GM19324 (cell line): Measurements from ENCODE around the gene ZNF605.
"Not testable (repeated sequence)": the region's sequence is repeated elsewhere in the genome, so short reads cannot be mapped to it uniquely, and the experiment has no call there.

Source experiments
- ATAC-seq: cut with Tn5 transposase; IDR thresholded peaks from one replicate; pipeline ENCODE4 v1.9.1; 2021; ENCODE audit warnings: mild to moderate bottlenecking, moderate library complexity; ENCODE audit not compliant: unreplicated experiment, low FRiP score

Gene ZNF605

DNA sequence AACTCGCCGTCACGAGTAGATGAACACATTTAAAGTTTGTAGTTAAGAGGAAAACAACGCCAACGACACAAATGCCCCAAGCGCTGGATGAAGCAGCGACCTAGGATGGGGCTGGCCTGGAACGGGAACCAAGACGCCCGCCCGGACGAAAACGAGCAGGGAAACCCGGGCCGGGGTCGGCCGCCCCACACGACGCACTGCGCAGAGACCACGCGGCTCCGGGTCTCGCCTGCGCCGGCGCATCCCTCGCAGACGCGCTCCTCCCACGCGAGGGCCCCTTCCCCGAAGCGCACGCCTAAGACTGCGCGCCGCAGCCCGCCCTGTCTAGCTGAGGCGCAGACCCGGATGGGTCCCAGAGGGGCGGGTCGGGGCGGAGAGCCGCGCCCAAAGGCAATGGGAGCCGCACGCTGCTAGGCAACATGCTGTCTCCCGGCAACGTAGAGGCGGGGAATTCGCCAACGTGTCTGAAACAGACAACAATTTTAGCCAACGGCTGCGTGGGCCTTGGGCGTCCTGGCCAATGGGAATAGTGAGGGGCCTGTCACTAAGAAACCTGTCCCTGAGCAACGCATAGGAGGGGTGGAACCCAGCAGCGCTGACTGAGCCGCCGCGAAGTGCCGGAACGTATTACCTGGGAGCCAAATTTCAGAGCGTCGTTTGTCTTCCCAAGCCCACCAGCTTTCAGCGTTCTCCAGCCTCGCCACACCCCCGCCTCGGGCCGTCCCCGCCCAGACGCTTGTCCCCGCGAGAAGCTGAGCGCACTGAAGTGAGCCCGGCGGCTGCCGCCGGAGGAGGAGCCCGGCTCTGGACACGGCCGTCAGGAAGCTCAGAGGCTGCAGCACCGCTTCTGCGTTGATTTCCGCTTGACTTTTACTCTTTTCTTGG is 47.7 kb downstream of the ZNF605 start:
- peak; percentile 90 for ATAC-seq

DNA sequence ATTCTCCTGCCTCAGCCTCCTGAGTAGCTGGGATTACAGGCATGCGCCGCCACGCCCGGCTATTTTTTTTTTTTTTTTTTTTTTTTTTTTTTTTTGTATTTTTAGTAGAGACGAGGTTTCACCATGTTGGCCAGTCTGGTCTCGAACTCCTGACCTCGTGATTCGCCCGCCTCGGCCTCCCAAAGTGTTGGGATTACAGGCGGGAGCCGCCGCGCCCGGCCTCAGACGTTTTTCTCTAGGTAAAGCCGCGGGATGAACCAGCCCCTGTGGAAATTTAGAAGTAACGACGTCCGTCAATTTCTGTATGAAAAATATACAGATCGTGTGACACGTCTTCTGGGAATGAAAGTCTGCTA is 48.3 kb downstream of the ZNF605 start:
- ATAC-seq: not testable (repeated sequence)

DNA sequence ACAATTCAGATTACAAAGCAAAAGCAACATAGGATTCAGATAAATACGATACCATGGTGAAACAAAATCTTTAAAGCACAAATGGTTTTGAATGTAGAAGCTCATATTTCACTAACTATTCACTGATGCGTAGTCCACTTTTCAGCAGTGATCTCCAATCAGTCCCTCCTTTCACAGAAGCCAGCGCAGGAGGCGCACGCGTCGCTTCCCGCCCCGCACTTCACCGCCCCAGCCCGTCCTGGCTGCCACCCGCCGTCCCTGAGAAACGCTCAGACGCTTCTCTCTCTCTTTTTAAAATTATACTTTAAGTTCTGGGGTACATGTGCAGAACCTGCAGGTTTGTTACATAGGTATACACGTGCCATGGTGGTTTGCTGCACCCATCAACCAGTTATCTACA is 48.9 kb downstream of the ZNF605 start:
- no peak for ATAC-seq

DNA sequence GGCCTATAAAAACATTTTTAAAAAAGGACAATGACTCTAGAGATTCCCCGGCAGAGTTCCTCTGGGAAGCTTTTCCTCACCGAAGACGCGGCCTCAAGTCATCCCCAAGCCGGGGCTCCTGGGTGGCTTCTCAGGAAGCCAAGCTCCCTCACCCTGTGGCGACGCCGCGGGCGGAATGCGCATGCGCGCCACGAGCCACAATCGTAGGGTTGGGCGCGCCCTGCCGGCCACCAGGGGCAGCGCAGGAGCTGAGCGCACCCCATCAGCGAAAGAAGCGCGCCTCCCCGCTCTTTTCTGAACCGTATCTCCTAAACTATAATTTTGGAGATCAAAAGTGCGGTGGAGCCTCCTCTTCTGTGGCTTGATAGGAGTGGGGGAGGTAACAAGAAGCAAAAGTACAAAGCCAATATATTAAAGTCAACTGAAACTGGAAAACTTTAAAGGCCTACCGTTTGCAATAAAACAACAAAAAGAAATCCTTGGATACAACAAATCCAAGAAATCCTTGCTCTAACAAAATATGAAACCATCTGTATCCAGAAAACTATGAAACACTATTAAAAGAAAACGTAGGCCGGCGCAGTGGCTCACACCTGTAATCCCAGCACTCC is 51.3 kb downstream of the ZNF605 start:
- ATAC-seq: no peak

DNA sequence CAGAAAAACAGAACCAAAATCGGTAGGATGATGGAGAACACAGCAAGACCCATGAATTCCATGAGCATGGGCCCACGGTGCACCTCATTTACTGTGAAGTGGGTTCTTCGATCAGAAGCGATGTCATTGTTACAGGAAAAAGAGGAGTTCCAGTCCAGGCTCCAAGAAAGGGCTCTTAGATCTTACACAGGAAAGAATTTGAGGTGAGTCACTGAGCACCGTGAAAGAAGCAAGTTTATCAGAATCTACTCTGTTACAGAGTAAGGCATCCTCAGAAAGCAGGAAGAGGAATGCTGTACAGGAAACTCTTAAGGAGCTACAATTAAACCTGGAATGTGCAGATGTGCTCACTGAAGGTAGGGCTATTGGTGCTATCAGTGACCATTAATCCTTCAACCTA is 57.1 kb downstream of the ZNF605 start:
- no peak for ATAC-seq

DNA sequence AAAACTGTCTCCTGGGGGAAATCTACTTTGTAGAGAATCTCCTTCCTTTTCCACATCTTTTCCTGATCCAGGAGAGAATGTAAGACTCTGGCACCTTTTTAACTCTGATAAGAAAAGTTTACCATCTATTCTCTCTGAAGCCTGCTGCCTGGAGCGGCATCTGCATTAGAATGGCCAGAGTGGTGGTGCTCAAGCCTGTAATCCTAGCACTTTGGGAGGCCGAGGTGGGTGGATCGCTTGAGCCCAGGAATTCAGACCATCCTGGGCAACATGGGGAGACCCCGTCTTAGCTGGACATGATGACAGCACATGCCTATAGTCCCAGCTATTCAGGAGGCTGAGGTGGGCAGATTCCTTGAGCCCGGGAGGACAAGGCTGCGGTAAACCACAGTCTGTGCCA is 67.3 kb downstream of the ZNF605 start:
- ATAC-seq: no peak

DNA sequence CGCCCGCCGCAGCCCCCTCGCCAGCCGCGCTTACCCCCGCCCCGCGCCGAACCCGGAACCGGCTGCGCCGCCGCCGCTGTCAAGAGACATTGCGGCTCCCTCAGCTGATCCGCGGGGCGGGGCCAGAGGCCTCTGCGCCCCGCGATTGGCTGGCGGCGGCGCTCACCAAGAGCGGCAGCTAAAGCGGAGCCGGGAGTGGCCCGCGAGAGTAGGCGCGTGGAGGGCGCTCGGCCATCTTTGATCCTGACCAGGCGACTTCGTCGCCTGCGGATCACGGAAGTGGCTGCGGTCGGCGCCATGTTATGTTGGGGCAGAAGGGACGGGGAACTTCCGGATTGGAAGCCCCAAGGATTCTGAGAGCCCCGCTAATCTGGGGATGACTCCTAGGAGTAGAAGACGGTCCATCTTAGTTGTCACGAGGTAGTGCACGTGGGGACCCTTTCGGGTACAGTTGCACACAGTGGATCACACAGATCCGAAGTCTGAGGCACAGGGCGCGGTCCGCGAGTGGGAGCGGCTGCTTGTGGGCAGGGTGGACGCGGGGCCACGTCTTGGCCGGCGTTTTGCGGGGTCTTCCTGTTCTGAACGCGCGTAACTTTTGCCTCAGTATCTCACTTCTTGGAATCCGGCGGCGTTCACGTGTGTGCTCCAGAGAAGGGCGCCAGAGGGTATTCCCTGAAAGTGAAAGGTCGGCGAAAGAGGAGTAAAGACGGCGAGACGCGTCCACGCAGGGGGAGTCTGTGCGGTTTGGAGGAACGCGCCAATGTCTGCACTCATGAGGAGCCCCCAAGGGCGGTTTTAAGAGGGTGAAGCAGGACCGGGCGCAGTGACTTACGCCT is 68.4 kb downstream of the ZNF605 start, which contains the start of gene CHFR:
TSS of gene CHFR (minus strand) at position 93 of the 839 bp plus-strand sequence. CDS start 277 bp downstream, outside the sequence.
- ATAC-seq: peak; percentile 99

DNA sequence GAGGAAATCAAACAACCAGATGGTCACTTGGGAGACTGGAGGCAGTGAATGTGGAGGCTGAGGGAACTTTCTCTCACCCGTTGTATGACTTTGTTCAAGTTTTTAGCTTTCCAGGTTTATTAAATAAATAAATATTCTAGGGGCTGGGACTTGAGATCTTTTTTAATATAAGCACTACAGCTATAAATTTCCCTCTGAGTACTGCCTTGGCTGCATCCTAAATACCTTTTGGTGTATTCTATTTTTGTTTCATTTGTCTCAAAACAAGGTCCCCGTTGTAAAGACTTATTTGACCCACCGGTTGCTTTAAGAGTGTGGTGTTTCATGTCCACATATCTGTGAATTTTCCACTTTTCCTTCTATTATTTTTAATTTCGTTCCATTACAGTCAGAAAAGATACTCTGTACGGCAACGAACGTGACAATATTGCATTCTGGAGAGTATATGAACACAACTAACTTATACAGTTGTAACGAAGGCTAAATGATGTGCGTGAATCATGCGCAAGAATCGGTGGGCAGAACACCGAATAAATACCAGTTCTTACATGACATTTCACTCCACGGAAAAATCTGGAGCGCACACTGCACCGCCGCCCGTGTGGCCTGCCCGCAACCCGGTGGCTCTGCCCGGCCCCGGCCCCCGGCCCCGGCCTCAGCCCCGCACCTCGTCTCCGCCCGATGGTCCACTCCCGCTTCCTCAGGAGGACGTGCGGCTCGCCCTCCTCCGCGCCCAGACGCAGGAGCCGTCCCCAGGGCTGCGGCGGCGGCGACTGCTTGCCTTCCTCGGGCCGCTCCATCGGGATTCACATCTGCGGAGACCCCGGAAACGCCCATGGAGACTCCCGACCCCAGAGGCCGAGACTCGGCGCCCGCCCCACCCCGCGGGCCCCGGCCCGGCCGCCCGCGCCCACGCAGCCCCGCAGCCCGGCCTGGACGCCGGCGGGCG is 69.3 kb downstream of the ZNF605 start:
- ATAC-seq: peak; percentile 10

DNA sequence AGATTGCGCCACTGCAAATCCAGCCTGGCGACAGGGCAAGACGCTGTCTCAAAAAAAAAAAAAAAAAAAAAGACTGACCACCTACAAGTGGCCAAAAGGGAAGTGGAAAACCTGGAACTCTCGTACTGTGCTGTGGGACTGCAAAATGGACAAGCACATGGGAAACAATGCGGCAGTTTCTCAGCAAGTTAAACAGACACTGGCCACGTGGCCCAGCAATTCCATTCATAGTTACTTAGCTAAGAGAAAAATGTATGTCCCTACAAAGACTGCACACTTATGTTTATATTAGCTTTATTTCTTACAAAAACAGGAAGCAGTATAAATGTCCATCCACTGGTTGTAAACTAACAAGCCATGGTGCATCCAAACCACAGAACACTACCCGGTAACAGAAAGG is 74.3 kb downstream of the ZNF605 start:
- no peak for ATAC-seq

DNA sequence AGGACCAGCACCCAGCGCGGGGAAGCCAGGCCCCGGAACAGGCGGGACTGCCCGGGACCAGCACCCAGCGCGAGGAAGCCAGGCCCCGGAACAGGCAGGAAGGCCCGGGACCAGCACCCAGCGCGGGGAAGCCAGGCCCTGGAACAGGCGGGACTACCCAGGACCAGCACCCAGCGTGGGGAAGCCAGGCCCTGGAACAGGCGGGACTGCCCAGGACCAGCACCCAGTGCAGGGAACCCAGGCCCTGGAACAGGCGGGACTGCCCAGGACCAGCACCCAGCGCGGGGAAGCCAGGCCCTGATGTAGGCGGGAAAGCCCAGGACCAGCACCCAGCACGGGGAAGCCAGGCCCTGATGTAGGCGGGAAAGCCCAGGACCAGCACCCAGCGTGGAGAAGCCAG is 81.5 kb downstream of the ZNF605 start:
- not testable (repeated sequence) for ATAC-seq

DNA sequence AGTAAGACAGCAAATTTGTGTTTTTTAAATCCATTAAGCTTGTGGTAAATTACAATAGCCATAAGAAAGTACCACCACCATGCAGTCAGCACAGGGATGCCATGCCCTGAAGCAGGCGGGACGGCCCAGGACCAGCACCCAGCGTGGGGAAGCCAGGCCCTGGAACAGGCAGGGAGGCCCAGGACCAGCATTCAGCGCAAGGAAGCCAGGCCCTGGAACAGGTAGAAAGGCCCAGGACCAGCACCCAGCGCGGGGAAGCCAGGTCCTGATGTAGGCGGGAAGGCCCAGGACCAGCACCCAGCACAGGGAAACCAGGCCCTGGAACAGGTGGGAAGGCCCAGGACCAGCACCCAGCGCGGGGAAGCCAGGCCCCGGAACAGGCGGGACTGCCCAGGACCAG is 81.9 kb downstream of the ZNF605 start:
- no peak for ATAC-seq

DNA sequence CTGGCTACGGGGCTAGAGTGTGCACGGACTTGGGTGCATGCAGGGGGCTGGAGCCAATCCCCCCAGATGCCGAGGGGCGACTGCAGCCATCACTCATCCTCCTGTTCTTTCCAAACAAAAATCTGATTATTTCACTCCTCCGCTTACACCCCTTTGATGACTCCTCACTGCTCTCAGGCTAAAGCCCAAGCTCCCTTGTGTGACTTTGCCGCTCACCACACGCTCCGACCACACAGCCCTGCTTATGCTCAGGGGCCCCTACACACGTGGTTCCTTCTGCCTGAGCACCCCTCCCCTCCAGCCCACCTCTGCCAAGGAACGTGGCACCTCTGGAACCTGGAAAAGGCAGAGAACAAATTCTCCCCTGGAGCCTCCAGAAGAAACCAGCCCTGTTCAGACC is 82.4 kb downstream of the ZNF605 start:
- no peak for ATAC-seq

DNA sequence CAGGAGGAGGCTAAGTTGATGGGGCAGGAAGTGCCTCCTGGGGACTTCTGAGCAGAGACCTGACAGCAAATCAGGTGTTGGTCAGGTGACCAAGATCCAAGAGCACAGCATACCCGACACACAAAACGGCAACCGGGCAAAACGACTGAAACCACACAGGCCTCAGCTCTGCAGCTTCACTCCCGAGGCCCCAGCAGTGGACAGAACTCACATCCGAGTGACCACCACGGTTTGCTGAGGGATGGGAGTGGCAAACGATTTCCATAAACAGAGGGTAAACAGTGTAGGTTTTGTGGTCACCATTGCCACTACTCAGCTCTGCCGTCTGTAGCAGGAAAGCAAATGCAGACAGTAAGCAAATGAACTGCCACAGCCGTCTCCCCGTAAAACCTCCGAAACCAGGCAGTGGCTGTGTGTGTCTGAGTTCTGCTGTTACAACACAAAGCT is 83.1 kb downstream of the ZNF605 start:
- ATAC-seq: no peak

DNA sequence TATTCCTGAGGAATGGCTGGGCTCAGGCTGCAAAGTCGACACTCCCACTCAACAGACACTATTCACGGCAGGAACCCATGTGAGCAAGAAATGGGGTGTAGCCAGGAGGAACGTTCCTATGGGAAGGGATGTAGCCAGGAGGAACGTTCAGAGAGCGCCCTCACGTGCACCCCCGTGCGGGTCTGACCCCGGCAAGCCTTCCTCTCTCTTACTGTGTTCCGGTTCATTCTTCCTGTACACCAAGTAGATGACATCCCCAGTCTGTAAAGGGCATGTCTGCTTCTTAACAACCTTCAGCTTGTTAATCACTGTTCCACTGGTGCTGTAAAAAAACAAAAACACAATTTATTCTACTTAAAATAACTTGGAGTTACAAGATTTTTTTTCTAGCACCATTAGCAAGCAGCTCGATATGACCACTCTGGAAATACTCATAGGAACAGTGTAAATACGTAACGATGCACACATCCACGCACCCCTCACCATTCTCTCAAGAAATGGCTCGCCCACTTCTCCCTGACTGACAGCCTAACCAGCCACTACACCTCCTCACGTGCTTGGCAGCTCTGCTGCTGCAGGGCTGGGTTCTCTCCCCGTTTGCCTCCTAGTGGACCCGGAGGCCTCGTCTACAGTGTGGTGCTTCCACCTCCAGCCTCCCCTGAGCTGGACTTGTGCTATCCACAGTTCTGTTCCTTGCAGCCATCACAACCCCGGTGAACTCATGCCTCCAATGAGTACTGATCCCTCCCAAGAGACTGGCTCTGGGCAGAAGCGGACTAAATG is 83.8 kb downstream of the ZNF605 start:
- ATAC-seq: no peak

DNA sequence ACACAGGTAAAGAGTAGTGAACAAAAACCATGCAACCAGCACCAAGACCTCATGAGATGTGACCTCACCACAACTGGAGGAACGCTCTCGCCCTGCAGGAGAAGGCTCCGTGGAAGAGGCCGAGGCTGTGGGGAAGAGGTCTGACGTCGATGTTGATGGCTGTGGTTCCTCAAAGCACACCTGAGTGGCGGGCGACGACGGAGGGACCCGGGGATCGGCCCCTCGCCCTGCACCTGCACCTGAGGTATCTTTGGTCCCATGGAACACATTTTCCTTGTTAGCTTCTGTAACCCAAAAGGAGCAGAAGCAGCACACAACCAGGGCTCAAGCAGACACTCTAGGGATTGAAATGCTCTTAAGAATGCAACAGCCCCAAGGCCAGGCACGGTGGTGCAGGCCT is 86.6 kb downstream of the ZNF605 start:
- no peak for ATAC-seq
